Effector CD4-positive, alpha-beta T cell (primary cell): ENCODE data around the gene TPD52L3. TPM values are rescaled to one million over a fixed set of nuclear protein-coding genes. Genes with fewer than 3 reads are reported as not detected.

Source experiments
- DNase-seq: peaks from one replicate; pipeline ENCODE4 v3.0.0-alpha.2; 2020
- total RNA-seq: gene quantifications from one replicate; lab custom pipeline; 2026; lab: John Stamatoyannopoulos, UW

Gene TPD52L3
- total RNA-seq = not detected

GRCh38 chr9:6328103-6328502 lies at the start of gene TPD52L3:
Gene TPD52L3 (plus strand): TSS chr9:6328375. CDS start chr9:6328596, 221 bp downstream.
- DNase-seq = no peak

GRCh38 chr9:6301858-6302257 lies 26.3 kb upstream of the TPD52L3 start:
- no peak for DNase-seq

- DNase-seq = no peak
These were observed 25.8 kb upstream of the TPD52L3 start for GRCh38 chr9:6302417-6302816.

- no peak for DNase-seq
These were observed 23.9 kb upstream of the TPD52L3 start for GRCh38 chr9:6304232-6304631.

- DNase-seq = no peak
These were observed 22.1 kb upstream of the TPD52L3 start for GRCh38 chr9:6305954-6306563.

- DNase-seq = no peak
These were observed 20.6 kb upstream of the TPD52L3 start for GRCh38 chr9:6307551-6308096.

- no peak for DNase-seq
These were observed 2.9 kb downstream of the TPD52L3 start for GRCh38 chr9:6330958-6331634.

GRCh38 chr9:6334305-6334704 lies 6.1 kb downstream of the TPD52L3 start:
- DNase-seq = no peak

GRCh38 chr9:6348766-6349165 lies 20.6 kb downstream of the TPD52L3 start:
- DNase-seq = no peak

GRCh38 chr9:6351737-6352136 lies 23.6 kb downstream of the TPD52L3 start:
- no peak for DNase-seq

- DNase-seq = no peak
These were observed 26.0 kb downstream of the TPD52L3 start for GRCh38 chr9:6354072-6354686.

- DNase-seq = no peak
These were observed 27.6 kb downstream of the TPD52L3 start for GRCh38 chr9:6355728-6356127.

GRCh38 chr9:6356441-6356840 lies 28.3 kb downstream of the TPD52L3 start:
- no peak for DNase-seq

- DNase-seq = no peak
These were observed 28.7 kb downstream of the TPD52L3 start for GRCh38 chr9:6356904-6357303.

- DNase-seq = no peak
These were observed 39.1 kb downstream of the TPD52L3 start for GRCh38 chr9:6367128-6367890.

- no peak for DNase-seq
These were observed 40.7 kb downstream of the TPD52L3 start for GRCh38 chr9:6368831-6369230.
